Hepatocyte (in vitro differentiated cells): ENCODE measurements around the gene ENO4. TPM values are rescaled to one million over a fixed set of nuclear protein-coding genes. Genes with fewer than 3 reads are reported as not detected.

Source experiments
- DNase-seq: peaks from one replicate; pipeline ENCODE4 v3.0.0-alpha.2; 2016; ENCODE audit warnings: low spot score
- H2AFZ ChIP-seq: fragments of 200-600 bp; sonication (generic); 2 replicates; pipeline ENCODE4 v1.6.0; 2016; ENCODE audit warnings: antibody characterized with exemption, mild to moderate bottlenecking
- H3K27ac ChIP-seq: fragments of 200-600 bp; sonication (generic); 2 replicates; pipeline ENCODE4 v1.5.1; 2016; ENCODE audit warnings: mild to moderate bottlenecking
- H3K27me3 ChIP-seq: fragments of 200-600 bp; sonication (generic); 2 replicates; pipeline ENCODE4 v1.6.1; 2016
- H3K36me3 ChIP-seq: fragments of 200-600 bp; sonication (generic); replicated peaks from 2 replicates; pipeline ENCODE4 v1.5.1; 2016; ENCODE audit warnings: low read depth; ENCODE audit not compliant: insufficient read depth
- H3K4me1 ChIP-seq: fragments of 200-600 bp; sonication (generic); 2 replicates; pipeline ENCODE4 v1.5.1; 2016; ENCODE audit warnings: mild to moderate bottlenecking, moderate library complexity; ENCODE audit not compliant: insufficient read depth
- H3K4me2 ChIP-seq: fragments of 200-600 bp; sonication (generic); 2 replicates; pipeline ENCODE4 v1.6.0; 2016
- H3K4me3 ChIP-seq: fragments of 200-600 bp; sonication (generic); 2 replicates; pipeline ENCODE4 v1.5.1; 2016; ENCODE audit warnings: mild to moderate bottlenecking
- H3K79me2 ChIP-seq: fragments of 200-600 bp; sonication (generic); 2 replicates; pipeline ENCODE4 v1.6.0; 2017; ENCODE audit warnings: mild to moderate bottlenecking
- H3K9me2 ChIP-seq: fragments of 200-600 bp; sonication (generic); replicated peaks from 2 replicates; pipeline ENCODE4 v1.6.0; 2017; ENCODE audit warnings: mild to moderate bottlenecking; ENCODE audit not compliant: insufficient read depth
- H3K9me3 ChIP-seq: fragments of 200-600 bp; sonication (generic); 2 replicates; pipeline ENCODE4 v1.5.1; 2016; ENCODE audit warnings: low read depth, mild to moderate bottlenecking
- H4K20me1 ChIP-seq: fragments of 200-600 bp; sonication (generic); 2 replicates; pipeline ENCODE4 v1.6.0; 2016; ENCODE audit warnings: mild to moderate bottlenecking; ENCODE audit not compliant: insufficient read depth, poor library complexity, severe bottlenecking
- CTCF ChIP-seq: fragments of 200-600 bp; sonication (generic); IDR thresholded peaks from 2 replicates; pipeline ENCODE4 v1.5.1; 2016; ENCODE audit warnings: antibody characterized with exemption, mild to moderate bottlenecking; ENCODE audit not compliant: poor library complexity
- EZH2 ChIP-seq: fragments of 200-600 bp; sonication (generic); IDR thresholded peaks from 2 replicates; pipeline ENCODE4 v1.6.1; 2016; ENCODE audit warnings: antibody characterized with exemption, mild to moderate bottlenecking, borderline replicate concordance
- EZH2phosphoT487 ChIP-seq: fragments of 200-600 bp; sonication (generic); IDR thresholded peaks from one replicate; pipeline ENCODE4 v1.6.1; 2018; ENCODE audit warnings: antibody characterized with exemption, mild to moderate bottlenecking, low read depth, moderate library complexity; ENCODE audit not compliant: unreplicated experiment, severe bottlenecking
- WGBS: methylation state at CpG from one replicate; pipeline ENCODE4 v1.1.6; 2016; ENCODE audit warnings: low lambda C conversion rate; ENCODE audit errors: missing lambda C conversion rate; 5-methylcytosine and 5-hydroxymethylcytosine counted together
- polyA plus RNA-seq: library from polyadenylated mRNA; unstranded; fragments of >200 nt; fragmentation: Nextera tagmentation; extraction: Ambion mirVana; gene quantifications from 2 replicates; pipeline ENCODE4 v1.2.1, GENCODE V29; 2016
- total RNA-seq: library from RNA; depleted of rRNA; stranded (reverse); fragments of >200 nt; gene quantifications from 2 replicates; pipeline ENCODE4 v1.2.3, GENCODE V29; 2014

ENO4 gene
- total and polyA plus RNA-seq, 2 experiments from 2014 or later = 0.24 to 0.43 TPM

GRCh38 chr10:116925056-116925455 lies 75.8 kb downstream of the ENO4 start:
- WGBS = 94% methylated on average over 3 of the region's 3 CpGs
- H2AFZ ChIP-seq = no peak overlapping the region
- no peaks in the 10 kb centered on the region for H3K36me3 ChIP-seq
- TF ChIP-seq EZH2phosphoT487 = no peak
- TF ChIP-seq CTCF = no peak
- no peak for TF ChIP-seq EZH2
- no peaks in the 10 kb centered on the region for H3K9me2 ChIP-seq
- no peak overlapping the region for H3K4me3 ChIP-seq
- no peak for DNase-seq
- H3K9me3 ChIP-seq = no peaks in the 10 kb centered on the region
- no peaks in the 10 kb centered on the region for H3K79me2 ChIP-seq
- no peaks in the 10 kb centered on the region for H3K4me1 ChIP-seq
- H4K20me1 ChIP-seq = no peaks in the 10 kb centered on the region
- no peak overlapping the region for H3K4me2 ChIP-seq
- no peak overlapping the region for H3K27ac ChIP-seq
- H3K27me3 ChIP-seq = no peaks in the 10 kb centered on the region

GRCh38 chr10:116926426-116926825 lies 77.1 kb downstream of the ENO4 start:
- no peaks in the 10 kb centered on the region for H3K36me3 ChIP-seq
- H3K27ac ChIP-seq = no peak overlapping the region
- H3K9me3 ChIP-seq = no peaks in the 10 kb centered on the region
- TF ChIP-seq CTCF = no peak
- no peak for TF ChIP-seq EZH2phosphoT487
- no peak for TF ChIP-seq EZH2
- no peak overlapping the region for H3K4me3 ChIP-seq
- no peaks in the 10 kb centered on the region for H3K4me1 ChIP-seq
- no peaks in the 10 kb centered on the region for H3K79me2 ChIP-seq
- no peak for DNase-seq
- H3K4me2 ChIP-seq = no peak overlapping the region
- no peaks in the 10 kb centered on the region for H4K20me1 ChIP-seq
- H2AFZ ChIP-seq = no peak overlapping the region
- WGBS = 92% methylated on average over 3 of the region's 3 CpGs
- no peaks in the 10 kb centered on the region for H3K27me3 ChIP-seq
- no peaks in the 10 kb centered on the region for H3K9me2 ChIP-seq

GRCh38 chr10:116931806-116932205 lies 82.5 kb downstream of the ENO4 start:
- Histone ChIP-seq H3K79me2 (no peaks in the 10 kb centered on the region), H3K4me2 (no peak overlapping the region), H3K36me3 (no peaks in the 10 kb centered on the region), H3K27me3 (no peaks in the 10 kb centered on the region), H3K9me2 (no peaks in the 10 kb centered on the region), H3K9me3 (no peaks in the 10 kb centered on the region), H2AFZ (no peak overlapping the region), H3K27ac (no peak overlapping the region), H3K4me1 (no peaks in the 10 kb centered on the region), H4K20me1 (no peaks in the 10 kb centered on the region), H3K4me3 (no peak overlapping the region)
- no peak for TF ChIP-seq EZH2phosphoT487
- no peak for TF ChIP-seq EZH2
- no peak for TF ChIP-seq CTCF
- no peak for DNase-seq
- WGBS = 97% methylated on average over 6 of the region's 6 CpGs

Other genes starting within 250 kb of the ENO4 start
- gene PNLIPRP2, start 228.5 kb upstream of the ENO4 start, total RNA-seq = 21.1 and 23.4 TPM in 2 replicates
- 16.7 and 23.4 TPM in 2 replicates for gene PNLIPRP2, start 228.5 kb upstream of the ENO4 start, polyA plus RNA-seq
- gene HSPA12A, start 106.9 kb upstream of the ENO4 start, total RNA-seq = 7.9 and 9.9 TPM in 2 replicates
- gene HSPA12A, start 106.9 kb upstream of the ENO4 start, polyA plus RNA-seq = 8.7 and 10.7 TPM in 2 replicates
- 23.2 and 27.7 TPM in 2 replicates for gene SHTN1, start 155.7 kb downstream of the ENO4 start, total RNA-seq
- 15.6 and 17.9 TPM in 2 replicates for gene SHTN1, start 155.7 kb downstream of the ENO4 start, polyA plus RNA-seq